Right hindlimb (tissue), 1 donor: ENCODE results near the gene TNRC18.

Experiments used
- DNase-seq: peaks from one replicate; pipeline ENCODE4 v3.0.0-alpha.2; 2018

Gene TNRC18

GRCh38 chr7:5425507-5426225, 2.0 kb upstream of the TNRC18 start:
- peak; percentile 92 for DNase-seq

- DNase-seq, result peak; percentile 90
Observed at GRCh38 chr7:5424749-5425506, 1.3 kb upstream of the TNRC18 start.

- peak; percentile 99 for DNase-seq
Observed at GRCh38 chr7:5423976-5424748, 528 bp upstream of the TNRC18 start.

GRCh38 chr7:5422396-5423305, 983 bp downstream of the TNRC18 start:
- DNase-seq, result peak; percentile 69

- peak; percentile 74 for DNase-seq
Observed at GRCh38 chr7:5421714-5422395, 1.8 kb downstream of the TNRC18 start.

GRCh38 chr7:5420881-5421713, 2.5 kb downstream of the TNRC18 start:
- peak; percentile 25 for DNase-seq

GRCh38 chr7:5420067-5420880, 3.4 kb downstream of the TNRC18 start:
- peak; percentile 46 for DNase-seq

GRCh38 chr7:5419539-5420066, 4.0 kb downstream of the TNRC18 start:
- peak; percentile 55 for DNase-seq

GRCh38 chr7:5418285-5418582, 5.4 kb downstream of the TNRC18 start:
- no peak for DNase-seq

- DNase-seq, result peak; percentile 30
Observed at GRCh38 chr7:5417106-5418071, 6.2 kb downstream of the TNRC18 start.

GRCh38 chr7:5414916-5415315, 8.7 kb downstream of the TNRC18 start:
- DNase-seq, result no peak

- no peak for DNase-seq
Observed at GRCh38 chr7:5413449-5413786, 10.2 kb downstream of the TNRC18 start.

- DNase-seq, result no peak
Observed at GRCh38 chr7:5408777-5409176, 14.9 kb downstream of the TNRC18 start.

GRCh38 chr7:5406957-5407945, 16.4 kb downstream of the TNRC18 start:
- DNase-seq, result no peak

GRCh38 chr7:5404421-5404826, 19.2 kb downstream of the TNRC18 start:
- DNase-seq, result peak; percentile 51

- no peak for DNase-seq
Observed at GRCh38 chr7:5403442-5403841, 20.2 kb downstream of the TNRC18 start.

GRCh38 chr7:5397736-5398135, 25.9 kb downstream of the TNRC18 start:
- DNase-seq, result no peak
